ENCODE results near the gene HPS4.

- TF ChIP-seq, protein P1, sequence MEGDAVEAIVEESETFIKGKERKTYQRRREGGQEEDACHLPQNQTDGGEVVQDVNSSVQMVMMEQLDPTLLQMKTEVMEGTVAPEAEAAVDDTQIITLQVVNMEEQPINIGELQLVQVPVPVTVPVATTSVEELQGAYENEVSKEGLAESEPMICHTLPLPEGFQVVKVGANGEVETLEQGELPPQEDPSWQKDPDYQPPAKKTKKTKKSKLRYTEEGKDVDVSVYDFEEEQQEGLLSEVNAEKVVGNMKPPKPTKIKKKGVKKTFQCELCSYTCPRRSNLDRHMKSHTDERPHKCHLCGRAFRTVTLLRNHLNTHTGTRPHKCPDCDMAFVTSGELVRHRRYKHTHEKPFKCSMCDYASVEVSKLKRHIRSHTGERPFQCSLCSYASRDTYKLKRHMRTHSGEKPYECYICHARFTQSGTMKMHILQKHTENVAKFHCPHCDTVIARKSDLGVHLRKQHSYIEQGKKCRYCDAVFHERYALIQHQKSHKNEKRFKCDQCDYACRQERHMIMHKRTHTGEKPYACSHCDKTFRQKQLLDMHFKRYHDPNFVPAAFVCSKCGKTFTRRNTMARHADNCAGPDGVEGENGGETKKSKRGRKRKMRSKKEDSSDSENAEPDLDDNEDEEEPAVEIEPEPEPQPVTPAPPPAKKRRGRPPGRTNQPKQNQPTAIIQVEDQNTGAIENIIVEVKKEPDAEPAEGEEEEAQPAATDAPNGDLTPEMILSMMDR (IDR thresholded peaks at IDR 0.05), result no peak
- TF ChIP-seq POLR2A (IDR thresholded peaks at IDR 0.05), result no peak
These were observed 18.4 kb upstream of the HPS4 start for GRCh38 chr22:26501996-26502395.

Measured in Peyer's patch (tissue), 4 donors.